IPS-15b (cell line): Measurements from ENCODE around the gene LGR4.

Experiments used
- H3K27me3 ChIP-seq: one replicate; pipeline ENCODE4 v1.6.1; 2013; ENCODE audit warnings: low read length; ENCODE audit not compliant: control insufficient read depth, insufficient read depth
- H3K36me3 ChIP-seq: one replicate; pipeline ENCODE4 v1.6.1; 2013; ENCODE audit warnings: low read length; ENCODE audit not compliant: control insufficient read depth, insufficient read depth
- H3K4me1 ChIP-seq: one replicate; pipeline ENCODE4 v1.6.1; 2013; ENCODE audit warnings: mild to moderate bottlenecking, low read length; ENCODE audit not compliant: control insufficient read depth, insufficient read depth
- H3K4me3 ChIP-seq: one replicate; pipeline ENCODE4 v1.5.1; 2013; ENCODE audit warnings: low read depth, low read length
- H3K9ac ChIP-seq: one replicate; pipeline ENCODE4 v1.6.1; 2013; ENCODE audit warnings: low read depth, mild to moderate bottlenecking, low read length
- H3K9me3 ChIP-seq: one replicate; pipeline ENCODE4 v1.6.1; 2013; ENCODE audit warnings: mild to moderate bottlenecking, low read length; ENCODE audit not compliant: control insufficient read depth, insufficient read depth

LGR4 gene

DNA sequence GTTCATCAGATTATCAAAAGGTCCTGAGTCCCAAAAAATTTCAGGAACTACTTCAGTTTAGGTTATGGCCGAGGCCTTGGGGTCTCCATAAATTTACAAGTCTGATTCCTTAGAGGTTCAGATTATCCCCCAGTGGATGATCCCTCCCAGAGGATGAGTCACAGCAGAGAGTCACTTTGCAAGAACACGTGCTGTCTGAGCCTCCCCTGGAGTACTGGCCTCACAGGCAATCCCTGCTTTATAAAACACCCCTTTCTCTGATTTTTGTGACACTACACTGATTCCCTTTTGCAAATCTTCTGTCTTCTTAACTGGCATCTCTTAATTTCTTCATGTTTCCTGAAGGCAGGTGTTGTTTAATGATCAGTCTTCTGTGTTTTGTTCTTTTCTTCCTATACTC, 154.8 kb downstream of the LGR4 start:
- Histone ChIP-seq H3K27me3 (no peaks in the 10 kb centered on the region), H3K4me1 (no peaks in the 10 kb centered on the region), H3K36me3 (no peaks in the 10 kb centered on the region), H3K4me3 (no peak overlapping the region), H3K9ac (no peak overlapping the region), H3K9me3 (no peaks in the 10 kb centered on the region)
